K562 (cell line): ENCODE results near the gene ANKS1B.

Experiments used
- BCLAF1 ChIP-seq, 2 experiments: fragments of 450-650 bp in 1 of 2; IDR thresholded peaks; 2 replicates each; pipeline ENCODE4 v1.6.1; 2011 to 2017; ENCODE audit warnings: low read depth in 2 of 2, antibody characterized with exemption in 1 of 2, borderline replicate concordance in 1 of 2, low read length in 1 of 2, mild to moderate bottlenecking in 1 of 2, mixed read lengths in 1 of 2; ENCODE audit not compliant: control insufficient read depth in 1 of 2
- CTCF ChIP-seq, 3 experiments: IDR thresholded peaks in 2 of 3; conservative IDR thresholded peaks in 1 of 3; 2 replicates each; pipeline ENCODE4 v1.5.1; 2011 to 2012; ENCODE audit warnings: low read length in 3 of 3, mild to moderate bottlenecking in 3 of 3, control low read depth in 2 of 3, improper control_type of control experiment in 1 of 3, inconsistent platforms in 1 of 3, low read depth in 1 of 3, mixed read lengths in 1 of 3, moderate library complexity in 1 of 3; ENCODE audit not compliant: insufficient read depth in 2 of 3
- HDAC1 ChIP-seq, 2 experiments: fragments of 450-650 bp; IDR thresholded peaks; 2 replicates each; pipeline ENCODE4 v1.6.1; 2016 to 2017; ENCODE audit warnings: inconsistent platforms in 1 of 2, mild to moderate bottlenecking in 1 of 2, moderate library complexity in 1 of 2
- JUN ChIP-seq, 2 experiments: sonication (generic) in 1 of 2; formaldehyde crosslinking in 1 of 2; IDR thresholded peaks; 2 replicates each; pipeline versions ENCODE4 v1.6.1 to v1.8.0; 2012 to 2022; ENCODE audit warnings: borderline replicate concordance in 2 of 2, mild to moderate bottlenecking in 2 of 2, improper control_type of control experiment in 1 of 2, low read depth in 1 of 2, low read length in 1 of 2, missing genetic modification reagents in 1 of 2
- JUNB ChIP-seq: fragments of 450-650 bp; formaldehyde crosslinking; conservative IDR thresholded peaks from 2 replicates; pipeline ENCODE4 v1.4.0; 2020; ENCODE audit warnings: mild to moderate bottlenecking
- NKRF ChIP-seq: fragments of 450-650 bp; IDR thresholded peaks from 2 replicates; pipeline ENCODE4 v1.6.1; 2016; ENCODE audit warnings: borderline replicate concordance
- POLR2A ChIP-seq: fragments of 450-650 bp; conservative IDR thresholded peaks from 2 replicates; pipeline ENCODE4 v1.6.1; 2016
- RBBP5 ChIP-seq: fragments of 200-600 bp; sonication (generic); IDR thresholded peaks from 2 replicates; pipeline ENCODE4 v1.6.1; 2012; ENCODE audit warnings: borderline replicate concordance, mild to moderate bottlenecking, low read length, control low read depth, inconsistent platforms; ENCODE audit not compliant: insufficient read depth, poor library complexity, severe bottlenecking
- SMARCA4 ChIP-seq: fragments of 450-650 bp; IDR thresholded peaks from 2 replicates; pipeline ENCODE4 v1.6.1; 2016
- TARDBP ChIP-seq: fragments of 450-650 bp; IDR thresholded peaks from 2 replicates; pipeline ENCODE4 v1.6.1; 2016
- USF1 ChIP-seq: sonication (generic); formaldehyde crosslinking; IDR thresholded peaks from 2 replicates; pipeline ENCODE4 v1.9.0; 2022; ENCODE audit warnings: mild to moderate bottlenecking, missing genetic modification reagents
- ZBTB43 ChIP-seq: sonication (generic); formaldehyde crosslinking; IDR thresholded peaks from 2 replicates; pipeline ENCODE4 v1.8.0; 2023; ENCODE audit warnings: mild to moderate bottlenecking, missing genetic modification reagents
- ZNF239 ChIP-seq: fragments of 250-450 bp; sonication (Bioruptor Pico); IDR thresholded peaks from 2 replicates; pipeline ENCODE4 v1.4.0; 2020; ENCODE audit warnings: mild to moderate bottlenecking
- ZNF592 ChIP-seq: fragments of 450-650 bp; IDR thresholded peaks from 2 replicates; pipeline ENCODE4 v1.6.1; 2017; ENCODE audit warnings: antibody characterized with exemption, mild to moderate bottlenecking

GRCh38 chr12:99898645-99899044, 86.1 kb downstream of the ANKS1B start:
- no peak for TF ChIP-seq HDAC1 (IDR thresholded peaks at IDR 0.05)
- TF ChIP-seq JUN (IDR thresholded peaks at IDR 0.05; ENCODE audit: borderline replicate concordance, low read depth, low read length): no peak
- no peak for TF ChIP-seq JUN (CRISPR knock-in tag; IDR thresholded peaks at IDR 0.05; ENCODE audit: borderline replicate concordance)
- no peak for TF ChIP-seq NKRF
- TF ChIP-seq JUNB (CRISPR knock-in tag): no peak
- no peak for TF ChIP-seq POLR2A
- TF ChIP-seq ZBTB43 (CRISPR knock-in tag): no peak
- TF ChIP-seq BCLAF1 (IDR thresholded peaks at IDR 0.05; ENCODE audit: borderline replicate concordance in 1 of 2, control insufficient read depth in 1 of 2, low read depth in 2 of 2, low read length in 1 of 2): no peak
- no peak for TF ChIP-seq RBBP5
- no peak for TF ChIP-seq SMARCA4
- TF ChIP-seq USF1 (CRISPR knock-in tag): no peak
- no peak for TF ChIP-seq CTCF (IDR thresholded peaks at IDR 0.05 in 2 of 3, conservative IDR thresholded peaks at IDR 0.05 in 1 of 3; ENCODE audit: insufficient read depth in 2 of 3, low read depth in 1 of 3, low read length in 3 of 3)
- no peak for TF ChIP-seq ZNF239 (CRISPR knock-in tag)
- no peak for TF ChIP-seq ZNF592
- no peak for TF ChIP-seq TARDBP
